ENCODE data around the gene SLC26A11. TPM values are rescaled to one million over a fixed set of nuclear protein-coding genes. Genes with fewer than 3 reads are reported as not detected.
"Not testable (repeated sequence)": the region's sequence is repeated elsewhere in the genome, so short reads cannot be mapped to it uniquely, and the experiment has no call there.

Gene SLC26A11
- total and polyA plus RNA-seq, 7 donors = 2.3 to 14.5 (median 9.3) TPM

DNA sequence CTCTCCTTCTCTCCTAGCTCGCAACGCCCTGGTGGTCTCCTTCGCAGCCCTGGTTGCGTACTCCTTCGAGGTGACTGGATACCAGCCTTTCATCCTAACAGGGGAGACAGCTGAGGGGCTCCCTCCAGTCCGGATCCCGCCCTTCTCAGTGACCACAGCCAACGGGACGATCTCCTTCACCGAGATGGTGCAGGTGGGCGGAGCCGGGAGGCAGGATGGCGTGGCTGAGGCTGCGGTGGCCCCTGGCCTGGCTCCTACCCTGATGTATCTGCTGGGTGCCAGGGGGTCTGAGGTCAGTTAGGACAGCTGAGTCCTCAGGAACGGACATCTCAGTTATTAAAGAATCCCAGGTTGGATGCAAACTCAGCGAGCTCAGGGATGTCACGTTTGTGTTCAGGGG lies 16.7 kb downstream of the SLC26A11 start:
- Histone ChIP-seq H3K4me1 (no peaks in the 10 kb centered on the region), H3K4me3 (no peak overlapping the region), H3K36me3 (peaks cover 20 to 88% (median 27%) of the 10 kb centered on the region in 4 donors), H3K27ac (no peak overlapping the region), H3K27me3 (no peaks in the 10 kb centered on the region), H3K9me3 (peaks cover 0 to 12% (median 8%) of the 10 kb centered on the region in 4 donors)
- 88 to 90% methylated on average over 17 of the region's 17 CpGs for WGBS, 2 donors
- intact Hi-C loops (cut with DNase I) = no loop called here
- TF ChIP-seq POLR2AphosphoS5 (IDR thresholded peaks at IDR 0.05) = no peak
- TF ChIP-seq, protein P1, sequence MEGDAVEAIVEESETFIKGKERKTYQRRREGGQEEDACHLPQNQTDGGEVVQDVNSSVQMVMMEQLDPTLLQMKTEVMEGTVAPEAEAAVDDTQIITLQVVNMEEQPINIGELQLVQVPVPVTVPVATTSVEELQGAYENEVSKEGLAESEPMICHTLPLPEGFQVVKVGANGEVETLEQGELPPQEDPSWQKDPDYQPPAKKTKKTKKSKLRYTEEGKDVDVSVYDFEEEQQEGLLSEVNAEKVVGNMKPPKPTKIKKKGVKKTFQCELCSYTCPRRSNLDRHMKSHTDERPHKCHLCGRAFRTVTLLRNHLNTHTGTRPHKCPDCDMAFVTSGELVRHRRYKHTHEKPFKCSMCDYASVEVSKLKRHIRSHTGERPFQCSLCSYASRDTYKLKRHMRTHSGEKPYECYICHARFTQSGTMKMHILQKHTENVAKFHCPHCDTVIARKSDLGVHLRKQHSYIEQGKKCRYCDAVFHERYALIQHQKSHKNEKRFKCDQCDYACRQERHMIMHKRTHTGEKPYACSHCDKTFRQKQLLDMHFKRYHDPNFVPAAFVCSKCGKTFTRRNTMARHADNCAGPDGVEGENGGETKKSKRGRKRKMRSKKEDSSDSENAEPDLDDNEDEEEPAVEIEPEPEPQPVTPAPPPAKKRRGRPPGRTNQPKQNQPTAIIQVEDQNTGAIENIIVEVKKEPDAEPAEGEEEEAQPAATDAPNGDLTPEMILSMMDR (IDR thresholded peaks at IDR 0.05) = no peak
- DNase-seq = no peak

DNA sequence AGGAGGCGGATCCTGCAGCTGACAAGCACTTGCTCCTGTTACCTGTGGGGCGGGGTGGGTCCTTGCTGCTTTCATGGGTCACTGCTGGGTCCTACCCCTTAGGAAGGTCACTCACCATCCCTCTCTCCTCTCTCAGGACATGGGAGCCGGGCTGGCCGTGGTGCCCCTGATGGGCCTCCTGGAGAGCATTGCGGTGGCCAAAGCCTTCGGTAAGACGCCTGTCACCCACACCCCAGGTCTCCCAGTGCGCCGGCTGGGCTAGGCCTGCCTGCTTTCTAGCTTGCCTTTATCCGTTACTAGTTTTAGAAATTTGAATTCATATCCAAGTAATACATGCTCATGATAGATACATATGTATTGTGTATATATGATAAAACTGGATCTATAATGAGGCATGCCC lies 17.2 kb downstream of the SLC26A11 start:
- Histone ChIP-seq H3K27me3 (no peaks in the 10 kb centered on the region), H3K36me3 (peaks cover 24 to 88% (median 29%) of the 10 kb centered on the region in 4 donors), H3K9me3 (peaks cover 0 to 7% (median 6%) of the 10 kb centered on the region in 4 donors), H3K27ac (no peak overlapping the region), H3K4me1 (no peaks in the 10 kb centered on the region), H3K4me3 (no peak overlapping the region)
- no peak for DNase-seq
- WGBS, 2 donors = 95 to 98% methylated on average over 10 of the region's 10 CpGs
- TF ChIP-seq, protein P1 (IDR thresholded peaks at IDR 0.05) = no peak
- TF ChIP-seq POLR2AphosphoS5 (IDR thresholded peaks at IDR 0.05) = no peak
- TF ChIP-seq POLR2A (IDR thresholded peaks at IDR 0.05) = no peak
- no peak for TF ChIP-seq EP300 (IDR thresholded peaks at IDR 0.05)
- intact Hi-C loops (cut with DNase I) = no loop called here

DNA sequence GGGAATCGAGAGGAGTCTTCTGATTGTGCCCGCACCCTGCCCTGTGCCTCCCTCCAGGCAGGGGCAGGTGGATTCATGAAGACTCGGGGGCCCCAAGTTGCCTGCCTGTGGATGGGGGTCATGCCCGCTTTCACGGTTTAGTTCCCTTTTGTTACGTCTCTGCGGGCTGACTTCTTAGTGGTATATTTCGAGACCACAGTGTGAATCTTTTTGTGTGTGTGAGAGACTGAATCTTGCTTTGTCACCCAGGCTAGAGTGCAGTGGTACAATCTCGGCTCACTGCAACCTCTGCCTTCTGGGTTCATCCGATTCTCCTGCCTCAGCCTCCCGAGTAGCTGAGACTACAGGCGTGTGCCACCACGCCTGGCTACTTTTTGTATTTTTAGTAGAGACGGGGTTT lies 22.3 kb downstream of the SLC26A11 start:
- 82 to 87% methylated on average over 14 of the region's 14 CpGs for WGBS, 2 donors
- Histone ChIP-seq H3K27me3 (no peaks in the 10 kb centered on the region), H3K9me3 (no peaks in the 10 kb centered on the region), H3K4me1 (no peaks in the 10 kb centered on the region), H3K4me3 (no peak overlapping the region), H3K36me3 (peaks cover 21 to 86% (median 31%) of the 10 kb centered on the region in 4 donors), H3K27ac (no peak overlapping the region)
- DNase-seq = no peak
- intact Hi-C loops (cut with DNase I) = no loop called here
- no peak for TF ChIP-seq POLR2AphosphoS5 (IDR thresholded peaks at IDR 0.05)
- no peak for TF ChIP-seq EP300 (IDR thresholded peaks at IDR 0.05)
- TF ChIP-seq POLR2A (IDR thresholded peaks at IDR 0.05) = no peak
- TF ChIP-seq, protein P1 (IDR thresholded peaks at IDR 0.05) = no peak

DNA sequence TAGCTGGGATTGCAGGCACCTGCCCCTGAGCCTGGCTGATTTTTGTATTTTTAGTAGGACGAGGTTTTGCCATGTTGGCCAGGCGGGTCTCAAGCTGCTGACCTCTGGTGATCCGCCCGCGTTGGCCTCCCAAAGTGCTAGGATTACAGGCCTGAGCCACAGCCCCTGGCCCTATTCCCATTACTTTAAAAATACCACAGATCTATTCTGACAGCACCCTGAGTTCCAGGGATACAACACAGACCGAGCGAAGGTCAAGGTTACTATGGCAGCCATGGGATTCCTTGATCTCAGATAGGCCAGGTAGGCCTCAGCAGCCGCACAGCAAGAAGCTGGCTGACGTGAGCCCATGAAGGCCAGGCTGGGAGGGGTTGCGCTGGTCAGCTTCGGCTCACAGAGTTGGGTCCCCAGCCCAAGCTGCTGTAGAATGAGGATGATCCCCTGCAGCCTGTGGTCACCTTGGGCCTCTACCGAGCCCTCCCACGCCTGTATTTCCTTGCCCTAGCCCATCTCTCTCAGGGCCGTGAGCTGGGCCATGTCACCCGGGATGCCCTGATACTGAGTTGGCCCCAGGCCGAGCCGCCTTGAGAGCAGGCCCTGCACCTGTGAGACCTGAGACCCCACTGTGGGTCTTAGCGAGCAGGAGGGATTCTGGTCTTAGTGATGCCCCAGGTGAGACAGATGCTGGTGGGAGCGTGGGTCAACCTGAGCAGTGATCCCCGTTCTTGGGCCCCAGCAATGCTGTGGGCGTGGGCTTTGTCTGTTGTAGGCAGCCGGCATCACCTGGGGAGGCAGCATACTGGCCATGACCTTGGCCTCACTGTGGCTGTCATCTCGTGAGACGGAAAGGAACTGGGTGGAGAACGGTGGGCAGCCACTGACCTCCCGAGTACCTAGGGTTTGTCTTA lies 23.6 kb downstream of the SLC26A11 start:
- Histone ChIP-seq H3K27me3 (no peaks in the 10 kb centered on the region), H3K4me1 (no peaks in the 10 kb centered on the region), H3K9me3 (no peaks in the 10 kb centered on the region), H3K36me3 (peaks cover 17 to 86% (median 25%) of the 10 kb centered on the region in 4 donors), H3K4me3 (no peak overlapping the region), H3K27ac (no peak overlapping the region)
- WGBS, 2 donors = 95% methylated on average over 26 of the region's 26 CpGs
- DNase-seq = no peak
- TF ChIP-seq POLR2A (IDR thresholded peaks at IDR 0.05) = no peak
- TF ChIP-seq EP300 (IDR thresholded peaks at IDR 0.05) = no peak
- TF ChIP-seq, protein P1 (IDR thresholded peaks at IDR 0.05) = no peak
- no peak for TF ChIP-seq POLR2AphosphoS5 (IDR thresholded peaks at IDR 0.05)
- intact Hi-C loops (cut with DNase I) = no loop called here

DNA sequence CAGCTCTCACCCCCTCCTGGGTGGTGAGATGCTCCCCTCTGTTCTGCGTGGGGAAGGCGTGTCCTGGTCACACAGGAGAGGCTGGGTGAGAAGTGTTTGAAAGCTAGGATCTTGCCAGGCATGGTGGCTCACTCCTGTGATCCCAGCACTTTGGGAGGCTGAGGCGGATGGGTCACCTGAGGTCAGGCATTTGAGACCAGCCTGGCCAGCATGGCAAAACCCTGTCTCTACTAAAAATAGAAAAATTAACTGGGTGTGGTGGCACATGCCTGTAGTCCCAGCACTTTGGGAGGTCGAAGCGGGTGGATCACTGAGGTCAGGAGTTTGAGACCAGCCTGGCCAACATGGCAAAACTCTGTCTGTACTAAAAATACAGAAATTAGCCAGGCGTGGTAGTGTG lies 24.2 kb downstream of the SLC26A11 start:
- DNase-seq; H3K27me3 ChIP-seq; H3K4me1 ChIP-seq; intact Hi-C loops (cut with DNase I); H3K27ac ChIP-seq; H3K9me3 ChIP-seq; H3K4me3 ChIP-seq: not testable (repeated sequence)
- H3K36me3 ChIP-seq = peaks cover 17 to 92% (median 25%) of the 10 kb centered on the region in 4 donors
- 94 to 95% methylated on average over 6 of the region's 6 CpGs for WGBS, 2 donors
